SK-N-SH (cell line): ENCODE data around the gene ZNF80.

Source experiments
- CTCF ChIP-seq: fragments of 200-600 bp; sonication (generic); IDR thresholded peaks from 2 replicates; pipeline ENCODE4 v1.6.1; 2017; ENCODE audit warnings: antibody characterized with exemption, mild to moderate bottlenecking, moderate library complexity
- JUND ChIP-seq: IDR thresholded peaks from 2 replicates; pipeline ENCODE4 v1.4.0; 2012
- POLR2AphosphoS5 ChIP-seq: IDR thresholded peaks from 2 replicates; pipeline ENCODE4 v1.6.1; 2012; ENCODE audit warnings: low read depth, low read length

- no peak for TF ChIP-seq POLR2AphosphoS5
- no peak for TF ChIP-seq CTCF
- no peak for TF ChIP-seq JUND
Observed at GRCh38 chr3:114270019-114270418, 32.6 kb upstream of the ZNF80 start.
